Measurements from ENCODE around the gene TTC19. TPM values are rescaled to one million over a fixed set of nuclear protein-coding genes. Genes with fewer than 3 reads are reported as not detected.

TTC19 gene
- polyA plus RNA-seq, 1 donor (not counting 4 experiments of a cell fraction or from before 2014, with no cell fraction given) = 14.3 TPM

GRCh38 chr17:16075949-16076348 lies 76.3 kb downstream of the TTC19 start:
- Histone ChIP-seq H3K4me1 (ENCODE audit: control insufficient read depth, extremely low read depth, insufficient read depth, low read length) (no peaks in the 10 kb centered on the region), H4K20me1 (ENCODE audit: control insufficient read depth, extremely low read depth, insufficient read depth, low read length) (no peaks in the 10 kb centered on the region), H3K9me3 (ENCODE audit: control insufficient read depth, low read depth, low read length) (no peaks in the 10 kb centered on the region), H3K79me2 (ENCODE audit: control insufficient read depth, insufficient read depth, low read length) (no peaks in the 10 kb centered on the region), H3K9me1 (ENCODE audit: control insufficient read depth, extremely low read depth, insufficient read depth, low read length) (no peaks in the 10 kb centered on the region), H3K36me3 (ENCODE audit: control insufficient read depth in 2 of 2, extremely low read depth in 1 of 2, insufficient read depth in 2 of 2, low read length in 2 of 2) (peaks cover 15 to 28% of the 10 kb centered on the region in 2 experiments), H3K4me3 (ENCODE audit: control insufficient read depth in 2 of 3, extremely low read depth in 1 of 3, insufficient read depth in 2 of 3, low read depth in 1 of 3, low read length in 3 of 3) (no peak overlapping the region), H3K4me2 (ENCODE audit: control insufficient read depth, extremely low read depth, insufficient read depth, low read depth, low read length) (no peak overlapping the region), H2AFZ (ENCODE audit: control insufficient read depth, low read length) (no peak overlapping the region), H3K27ac (ENCODE audit: control insufficient read depth, insufficient read depth, low read length) (no peak overlapping the region), H3K27me3 (ENCODE audit: control insufficient read depth, extremely low read depth, insufficient read depth, low read length) (no peaks in the 10 kb centered on the region), H3K9ac (ENCODE audit: control insufficient read depth, extremely low read depth, insufficient read depth, low read length) (no peak overlapping the region)
- dilution Hi-C loops (cut with MboI; ENCODE audit: extremely low pct_ligation_motif_present, low sequenced_read_pairs) = no loop called here
- DNase-seq (ENCODE audit: low read depth, low spot score) (no peak), FAIRE-seq (no peak)
- no peak for TF ChIP-seq EZH2 (IDR thresholded peaks at IDR 0.05; ENCODE audit: low read length)
- no peak for TF ChIP-seq CTCF (optimal IDR thresholded peaks at IDR 0.05 in 1 of 3, IDR thresholded peaks at IDR 0.05 in 1 of 3, conservative IDR thresholded peaks at IDR 0.05 in 1 of 3; ENCODE audit: extremely low read depth in 1 of 3, insufficient read depth in 2 of 3, low read length in 3 of 3)

Other genes with a start within 250 kb of the TTC19 start
- gene ADORA2B, start 54.7 kb upstream of the TTC19 start, polyA plus RNA-seq = 43.8 to 50.0 TPM (median 47.1 TPM) in 3 replicates
- 41.9 to 47.1 TPM (median 43.4 TPM) in 3 replicates for gene ZSWIM7, start 120 bp upstream of the TTC19 start, polyA plus RNA-seq
- gene NCOR1, start 215.7 kb downstream of the TTC19 start, polyA plus RNA-seq = 58.2 to 80.9 TPM (median 59.8 TPM) in 3 replicates
- 17.0 to 30.4 TPM (median 21.5 TPM) in 3 replicates for gene PIGL, start 217.4 kb downstream of the TTC19 start, polyA plus RNA-seq